Endometrial microvascular endothelial cells (primary cell): Measurements from ENCODE around the gene NR3C1. TPM values are rescaled to one million over a fixed set of nuclear protein-coding genes. Genes with fewer than 3 reads are reported as not detected.

Experiments used
- in situ Hi-C: cut with HindIII; loops from 2 replicates; pipeline ENCODE4 v1.10.0; 2017; ENCODE audit warnings: low sequenced_read_pairs, low pct_unique_long_range_greater_than_20kb; ENCODE audit errors: inconsistent ontology term
- total RNA-seq: library from RNA; depleted of rRNA; stranded (reverse); fragments of >200 nt; gene quantifications from one replicate; pipeline ENCODE4 v1.2.3, GENCODE V29; 2015; ENCODE audit errors: inconsistent ontology term

NR3C1 gene
- total RNA-seq, 1 donor from 2014 or later, result 25.9 TPM

GRCh38 chr5:143284521-143284920 is 119.0 kb downstream of the NR3C1 start:
- in situ Hi-C loops, result no loop called here

GRCh38 chr5:143284002-143284401 is 119.5 kb downstream of the NR3C1 start:
- in situ Hi-C loops, result no loop called here

GRCh38 chr5:143281226-143281625 is 122.3 kb downstream of the NR3C1 start:
- in situ Hi-C loops, result no loop called here

GRCh38 chr5:143279698-143280097 is 123.8 kb downstream of the NR3C1 start:
- in situ Hi-C loops, result no loop called here

- in situ Hi-C loops, result no loop called here
Measured at GRCh38 chr5:143277536-143277935, 126.0 kb downstream of the NR3C1 start.

- in situ Hi-C loops, result no loop called here
Measured at GRCh38 chr5:143275512-143276363, 127.7 kb downstream of the NR3C1 start.

- in situ Hi-C loops, result no loop called here
Measured at GRCh38 chr5:143274952-143275351, 128.5 kb downstream of the NR3C1 start.

- in situ Hi-C loops, result no loop called here
Measured at GRCh38 chr5:143271431-143271830, 132.1 kb downstream of the NR3C1 start.

- in situ Hi-C loops, result no loop called here
Measured at GRCh38 chr5:143268388-143268787, 135.1 kb downstream of the NR3C1 start.

GRCh38 chr5:143267186-143267585 is 136.3 kb downstream of the NR3C1 start:
- in situ Hi-C loops, result no loop called here

- in situ Hi-C loops, result no loop called here
Measured at GRCh38 chr5:143265995-143266394, 137.5 kb downstream of the NR3C1 start.

GRCh38 chr5:143263272-143263810 is 140.1 kb downstream of the NR3C1 start:
- in situ Hi-C loops, result no loop called here

- in situ Hi-C loops, result no loop called here
Measured at GRCh38 chr5:143262393-143263174, 140.9 kb downstream of the NR3C1 start.

GRCh38 chr5:143261748-143262392 is 141.6 kb downstream of the NR3C1 start:
- in situ Hi-C loops, result no loop called here

- in situ Hi-C loops, result no loop called here
Measured at GRCh38 chr5:143259254-143259605, 144.3 kb downstream of the NR3C1 start.

GRCh38 chr5:143258559-143259253 is 144.8 kb downstream of the NR3C1 start:
- in situ Hi-C loops, result no loop called here

GRCh38 chr5:143254819-143255218 is 148.7 kb downstream of the NR3C1 start:
- in situ Hi-C loops, result no loop called here

- in situ Hi-C loops, result no loop called here
Measured at GRCh38 chr5:143251946-143252345, 151.5 kb downstream of the NR3C1 start.

- in situ Hi-C loops, result no loop called here
Measured at GRCh38 chr5:143251190-143251589, 152.3 kb downstream of the NR3C1 start.
